HepG2 (cell line): ENCODE results near the gene JSRP1. TPM values are rescaled to one million over a fixed set of nuclear protein-coding genes. Genes with fewer than 3 reads are reported as not detected.
A peak's percentile ranks its signal among the peaks of the same experiment; 100 is the strongest.

Experiments used
- NCOA5 ChIP-seq: sonication (generic); formaldehyde crosslinking; IDR thresholded peaks from 2 replicates; pipeline ENCODE4 v1.4.0; 2020; ENCODE audit warnings: missing genetic modification reagents
- NFATC3 ChIP-seq: sonication (generic); formaldehyde crosslinking; IDR thresholded peaks from 2 replicates; pipeline ENCODE4 v1.5.1; 2020; ENCODE audit warnings: mild to moderate bottlenecking, missing genetic modification reagents
- NFYB ChIP-seq: sonication (generic); formaldehyde crosslinking; IDR thresholded peaks from 2 replicates; pipeline ENCODE4 v1.4.0; 2020; ENCODE audit warnings: missing genetic modification reagents
- NR2F1 ChIP-seq, 2 experiments: fragments of 450-650 bp in 1 of 2; formaldehyde crosslinking in 1 of 2; IDR thresholded peaks; 2 replicates each; pipeline versions ENCODE4 v1.5.0 to v1.6.1; 2016 to 2020; ENCODE audit warnings: mild to moderate bottlenecking in 1 of 2, missing compliant biosample characterization in 1 of 2, missing genetic modification reagents in 1 of 2, moderate library complexity in 1 of 2
- PHF20 ChIP-seq: sonication (generic); formaldehyde crosslinking; IDR thresholded peaks from 2 replicates; pipeline ENCODE4 v1.5.0; 2020; ENCODE audit warnings: mild to moderate bottlenecking, missing genetic modification reagents
- RORA ChIP-seq: sonication (generic); formaldehyde crosslinking; IDR thresholded peaks from 2 replicates; pipeline ENCODE4 v1.5.0; 2020; ENCODE audit warnings: mild to moderate bottlenecking, missing genetic modification reagents, moderate library complexity
- ZFP90 ChIP-seq: sonication (generic); formaldehyde crosslinking; IDR thresholded peaks from 2 replicates; pipeline ENCODE4 v1.8.0; 2022; ENCODE audit warnings: missing genetic modification reagents, mild to moderate bottlenecking, inconsistent platforms, borderline replicate concordance
- ZMYM2 ChIP-seq: sonication (generic); formaldehyde crosslinking; IDR thresholded peaks from 2 replicates; pipeline ENCODE4 v1.8.0; 2022; ENCODE audit warnings: mild to moderate bottlenecking, missing genetic modification reagents
- ZNF180 ChIP-seq: sonication (generic); formaldehyde crosslinking; IDR thresholded peaks from 2 replicates; pipeline ENCODE4 v1.4.0; 2020; ENCODE audit warnings: low read depth, missing genetic modification reagents, borderline replicate concordance
- ZNF280B ChIP-seq: sonication (generic); formaldehyde crosslinking; IDR thresholded peaks from 2 replicates; pipeline ENCODE4 v1.5.0; 2020; ENCODE audit warnings: missing genetic modification reagents, mild to moderate bottlenecking, borderline replicate concordance
- ZNF318 ChIP-seq: sonication (generic); formaldehyde crosslinking; IDR thresholded peaks from 2 replicates; pipeline ENCODE4 v1.4.0; 2020; ENCODE audit warnings: mild to moderate bottlenecking, missing genetic modification reagents
- ZNF432 ChIP-seq: sonication (generic); formaldehyde crosslinking; IDR thresholded peaks from 2 replicates; pipeline ENCODE4 v1.5.0; 2020; ENCODE audit warnings: missing genetic modification reagents, mild to moderate bottlenecking, borderline replicate concordance
- ZNF589 ChIP-seq: sonication (generic); formaldehyde crosslinking; conservative IDR thresholded peaks from 2 replicates; pipeline ENCODE4 v1.8.0; 2022; ENCODE audit warnings: mild to moderate bottlenecking, moderate library complexity, missing genetic modification reagents
- ZNF770 ChIP-seq: sonication (generic); formaldehyde crosslinking; IDR thresholded peaks from 2 replicates; pipeline ENCODE4 v1.5.0; 2020; ENCODE audit warnings: mild to moderate bottlenecking, missing genetic modification reagents
- ZNF792 ChIP-seq: IDR thresholded peaks from 2 replicates; pipeline ENCODE4 v1.6.1; 2016
- ZXDC ChIP-seq: sonication (generic); formaldehyde crosslinking; IDR thresholded peaks from 2 replicates; pipeline ENCODE4 v1.5.0; 2020; ENCODE audit warnings: mild to moderate bottlenecking, missing genetic modification reagents
- polyA plus RNA-seq, 8 experiments: library from polyadenylated mRNA; depleted of rRNA in 3 of 8; stranded (reverse) in 7 of 8; unstranded in 1 of 8; fragments of >200 nt; fragmentation: Illumina TruSeq in 4 of 8; extraction: Trizol in 4 of 8; gene quantifications; 2 replicates each; pipeline versions ENCODE4 v1.2.1 to v1.2.3, GENCODE V29; 2011 to 2016; ENCODE audit warnings: low read depth in 4 of 8, missing spikeins in 1 of 8, mixed read lengths in 1 of 8; ENCODE audit not compliant: insufficient read depth in 1 of 8
- total RNA-seq, 5 experiments: library from RNA; depleted of rRNA; stranded (reverse); fragments of >200 nt; fragmentation: Illumina TruSeq; extraction: Trizol; gene quantifications; 2 replicates each; pipeline ENCODE4 v1.2.3, GENCODE V29; 2016; ENCODE audit warnings: low read depth in 1 of 5

Gene JSRP1
- total and polyA plus RNA-seq, 2 of the 13 experiments (the other 11 are each of a cell fraction or from before 2014, with no cell fraction given): 0.16 to 0.38 TPM

GRCh38 chr19:2242092-2242537 is 14.1 kb downstream of the JSRP1 start (continued):
- TF ChIP-seq ZMYM2 (0 out of 2 replicates have a peak, but pooled peaks have one; percentile 19), ZNF589 (no peak), ZXDC (no peak), PHF20 (no peak), NFATC3 (CRISPR knock-in tag) (no peak), ZNF180 (CRISPR knock-in tag) (no peak), NFYB (CRISPR knock-in tag) (no peak), ZNF280B (CRISPR knock-in tag) (no peak), ZNF770 (CRISPR knock-in tag) (peak; percentile 75; the same call in 1 of the 2 replicates), ZNF432 (CRISPR knock-in tag) (no peak), RORA (CRISPR knock-in tag) (no peak), NR2F1 (CRISPR knock-in tag; IDR thresholded peaks at IDR 0.05) (no peak), ZNF792 (CRISPR knock-in tag) (no peak), ZFP90 (CRISPR knock-in tag) (no peak), NCOA5 (no peak), ZNF318 (CRISPR knock-in tag) (no peak)
